ENCODE measurements around the gene GALNT17. TPM values are rescaled to one million over a fixed set of nuclear protein-coding genes. Genes with fewer than 3 reads are reported as not detected.

GALNT17 gene
- total RNA-seq, 1 donor from 2014 or later, result 20.2 TPM

- TF ChIP-seq CTCF (conservative IDR thresholded peaks at IDR 0.05), result no peak
- Mint-ChIP-seq H3K36me3 (peaks cover 6% of the 10 kb centered on the region), H3K4me1 (ENCODE audit: unreplicated experiment) (peaks cover 4% of the 10 kb centered on the region), H3K27ac (peak overlapping the region; percentile 54), H3K9me3 (peaks cover 16% of the 10 kb centered on the region), H3K4me3 (peak overlapping the region; percentile 44), H3K27me3 (no peaks in the 10 kb centered on the region)
- no peak for DNase-seq (ENCODE audit: extremely low spot score, unreplicated experiment)
These were observed 89.6 kb downstream of the GALNT17 start for GRCh38 chr7:71221549-71221948.

- H3K27me3 Mint-ChIP-seq, result no peaks in the 10 kb centered on the region
- peaks cover 12% of the 10 kb centered on the region for H3K9me3 Mint-ChIP-seq
- no peaks in the 10 kb centered on the region for H3K4me1 Mint-ChIP-seq (ENCODE audit: unreplicated experiment)
- DNase-seq (ENCODE audit: extremely low spot score, unreplicated experiment), result no peak
- no peaks in the 10 kb centered on the region for H3K36me3 Mint-ChIP-seq
- no peak overlapping the region for H3K27ac Mint-ChIP-seq
- H3K4me3 Mint-ChIP-seq, result no peak overlapping the region
- TF ChIP-seq CTCF (conservative IDR thresholded peaks at IDR 0.05), result no peak
These were observed 95.2 kb downstream of the GALNT17 start for GRCh38 chr7:71227126-71227525.

- no peaks in the 10 kb centered on the region for H3K4me1 Mint-ChIP-seq (ENCODE audit: unreplicated experiment)
- no peaks in the 10 kb centered on the region for H3K27me3 Mint-ChIP-seq
- no peak overlapping the region for H3K4me3 Mint-ChIP-seq
- H3K36me3 Mint-ChIP-seq, result no peaks in the 10 kb centered on the region
- TF ChIP-seq CTCF (conservative IDR thresholded peaks at IDR 0.05), result no peak
- H3K27ac Mint-ChIP-seq, result no peak overlapping the region
- DNase-seq (ENCODE audit: extremely low spot score, unreplicated experiment), result no peak
- peaks cover 12% of the 10 kb centered on the region for H3K9me3 Mint-ChIP-seq
These were observed 97.2 kb downstream of the GALNT17 start for GRCh38 chr7:71229148-71229547.

GRCh38 chr7:71229699-71230098, 97.8 kb downstream of the GALNT17 start:
- H3K27ac Mint-ChIP-seq, result no peak overlapping the region
- H3K36me3 Mint-ChIP-seq, result no peaks in the 10 kb centered on the region

GRCh38 chr7:71235253-71235652, 103.3 kb downstream of the GALNT17 start:
- H3K4me3 Mint-ChIP-seq, result no peak overlapping the region

More at GRCh38 chr7:71229699-71230098, 97.8 kb downstream of the GALNT17 start:
- no peak for TF ChIP-seq CTCF (conservative IDR thresholded peaks at IDR 0.05)
- H3K9me3 Mint-ChIP-seq, result peaks cover 12% of the 10 kb centered on the region
- no peak overlapping the region for H3K4me3 Mint-ChIP-seq
- no peaks in the 10 kb centered on the region for H3K27me3 Mint-ChIP-seq
- no peaks in the 10 kb centered on the region for H3K4me1 Mint-ChIP-seq (ENCODE audit: unreplicated experiment)
- DNase-seq (ENCODE audit: extremely low spot score, unreplicated experiment), result no peak

More at GRCh38 chr7:71235253-71235652, 103.3 kb downstream of the GALNT17 start:
- DNase-seq (ENCODE audit: extremely low spot score, unreplicated experiment), result no peak
- no peaks in the 10 kb centered on the region for H3K9me3 Mint-ChIP-seq
- peaks cover 20% of the 10 kb centered on the region for H3K4me1 Mint-ChIP-seq (ENCODE audit: unreplicated experiment)
- no peak for TF ChIP-seq CTCF (conservative IDR thresholded peaks at IDR 0.05)
- H3K27ac Mint-ChIP-seq, result no peak overlapping the region
- H3K27me3 Mint-ChIP-seq, result no peaks in the 10 kb centered on the region
- no peaks in the 10 kb centered on the region for H3K36me3 Mint-ChIP-seq
